SK-N-SH treated with all-trans-retinoic acid at 6 μM for 48 hours (cell line): ENCODE data around the gene ATP1B1.

Experiments used
- ARNTL ChIP-seq: fragments of 450-650 bp; formaldehyde crosslinking; IDR thresholded peaks from 2 replicates; pipeline ENCODE4 v1.5.0; 2020; ENCODE audit warnings: low read depth, mild to moderate bottlenecking, moderate library complexity, borderline replicate concordance
- BACH2 ChIP-seq: fragments of 250-450 bp; sonication (Bioruptor Pico); IDR thresholded peaks from 2 replicates; pipeline ENCODE4 v1.9.0; 2021; ENCODE audit warnings: mild to moderate bottlenecking, borderline replicate concordance
- CREB5 ChIP-seq: fragments of 250-450 bp; sonication (Bioruptor Pico); IDR thresholded peaks from 2 replicates; pipeline ENCODE4 v1.5.1; 2020; ENCODE audit warnings: low read depth, mild to moderate bottlenecking, moderate library complexity
- ISL1 ChIP-seq: fragments of 250-450 bp; sonication (Bioruptor Pico); IDR thresholded peaks from 2 replicates; pipeline ENCODE4 v2.1.2; 2022; ENCODE audit warnings: mild to moderate bottlenecking, moderate library complexity
- PPARA ChIP-seq: fragments of 250-450 bp; sonication (Bioruptor Pico); IDR thresholded peaks from 2 replicates; pipeline ENCODE4 v1.5.0; 2020; ENCODE audit warnings: mild to moderate bottlenecking, borderline replicate concordance
- TCF4 ChIP-seq: fragments of 250-450 bp; sonication (Bioruptor Pico); IDR thresholded peaks from 2 replicates; pipeline ENCODE4 v1.8.0; 2021; ENCODE audit warnings: mild to moderate bottlenecking, moderate library complexity, borderline replicate concordance
- TOX ChIP-seq: fragments of 250-450 bp; sonication (Bioruptor Pico); IDR thresholded peaks from 2 replicates; pipeline ENCODE4 v1.8.0; 2021; ENCODE audit warnings: mild to moderate bottlenecking, moderate library complexity, borderline replicate concordance
- TSHZ2 ChIP-seq: fragments of 250-450 bp; sonication (Bioruptor Pico); IDR thresholded peaks from 2 replicates; pipeline ENCODE4 v1.5.0; 2020; ENCODE audit warnings: mild to moderate bottlenecking, moderate library complexity
- ZC3H10 ChIP-seq: fragments of 250-450 bp; sonication (Bioruptor Pico); IDR thresholded peaks from 2 replicates; pipeline ENCODE4 v1.5.1; 2021; ENCODE audit warnings: mild to moderate bottlenecking, moderate library complexity
- ZFP3 ChIP-seq: fragments of 250-450 bp; sonication (Bioruptor Pico); IDR thresholded peaks from 2 replicates; pipeline ENCODE4 v1.5.0; 2020; ENCODE audit warnings: mild to moderate bottlenecking, moderate library complexity
- ZFP30 ChIP-seq: fragments of 450-650 bp; formaldehyde crosslinking; IDR thresholded peaks from 2 replicates; pipeline ENCODE4 v1.5.0; 2022; ENCODE audit warnings: mild to moderate bottlenecking, moderate library complexity
- ZNF8 ChIP-seq: fragments of 450-650 bp; formaldehyde crosslinking; IDR thresholded peaks from 2 replicates; pipeline ENCODE4 v1.5.0; 2020; ENCODE audit warnings: mild to moderate bottlenecking, moderate library complexity

GRCh38 chr1:169128562-169128961 lies 22.1 kb downstream of the ATP1B1 start:
- TF ChIP-seq ZFP3 (CRISPR knock-in tag) (no peak), ZFP30 (no peak), BACH2 (CRISPR knock-in tag) (no peak), ZC3H10 (no peak), ISL1 (no peak), ZNF8 (CRISPR knock-in tag) (no peak), TSHZ2 (no peak), PPARA (CRISPR knock-in tag) (no peak), ARNTL (CRISPR knock-in tag) (no peak), TOX (CRISPR knock-in tag) (no peak), CREB5 (CRISPR knock-in tag) (no peak), TCF4 (CRISPR knock-in tag) (no peak)
